Mesothelial cell of epicardium (in vitro differentiated cells): ENCODE measurements around the gene IL16. TPM values are rescaled to one million over a fixed set of nuclear protein-coding genes. Genes with fewer than 3 reads are reported as not detected.
"Not testable (repeated sequence)": the region's sequence is repeated elsewhere in the genome, so short reads cannot be mapped to it uniquely, and the experiment has no call there.

Source experiments
- DNase-seq, 2 experiments: peaks; one replicate each; pipeline ENCODE4 v3.0.0; 2021; ENCODE audit warnings: low spot score in 2 of 2; ENCODE audit not compliant: unreplicated experiment in 2 of 2
- H3K27ac Mint-ChIP-seq: 2 replicates; pipeline ENCODE4 v1.8.0; 2021; ENCODE audit warnings: mixed read lengths
- H3K27me3 Mint-ChIP-seq: 2 replicates; pipeline ENCODE4 v1.8.0; 2021; ENCODE audit warnings: low read depth, mixed read lengths
- H3K36me3 Mint-ChIP-seq: 2 replicates; pipeline ENCODE4 v1.8.0; 2021; ENCODE audit warnings: mixed read lengths
- H3K4me1 Mint-ChIP-seq: 2 replicates; pipeline ENCODE4 v1.8.0; 2021; ENCODE audit warnings: mixed read lengths
- H3K4me3 Mint-ChIP-seq: 2 replicates; pipeline ENCODE4 v1.8.0; 2021; ENCODE audit warnings: mild to moderate bottlenecking, moderate library complexity, mixed read lengths
- H3K9me3 Mint-ChIP-seq: 2 replicates; pipeline ENCODE4 v1.8.0; 2021; ENCODE audit warnings: mixed read lengths
- CTCF ChIP-seq: fragments of 200-600 bp; sonication (generic); IDR thresholded peaks from one replicate; pipeline ENCODE4 v1.5.0; 2021; ENCODE audit warnings: antibody characterized with exemption; ENCODE audit not compliant: unreplicated experiment
- total RNA-seq: library from RNA; stranded (reverse); gene quantifications from 3 replicates; pipeline ENCODE4 v1.2.1, GENCODE V29; 2021

Gene IL16
- total RNA-seq, 1 donor from 2014 or later, result 0.27 TPM

GRCh38 chr15:81327516-81327915 lies 130.8 kb downstream of the IL16 start:
- no peak for DNase-seq
- Mint-ChIP-seq H3K27ac (peak overlapping the region; percentile 57), H3K4me1 (peaks cover 48% of the 10 kb centered on the region), H3K36me3 (no peaks in the 10 kb centered on the region), H3K4me3 (no peak overlapping the region), H3K9me3 (no peaks in the 10 kb centered on the region), H3K27me3 (peaks cover 2% of the 10 kb centered on the region)
- no peak for TF ChIP-seq CTCF

- H3K4me1 Mint-ChIP-seq, result peaks cover 35% of the 10 kb centered on the region
- H3K27me3 Mint-ChIP-seq, result peaks cover 2% of the 10 kb centered on the region
- no peak overlapping the region for H3K4me3 Mint-ChIP-seq
- H3K36me3 Mint-ChIP-seq, result no peaks in the 10 kb centered on the region
- H3K27ac Mint-ChIP-seq, result no peak overlapping the region
- DNase-seq, result no peak
- H3K9me3 Mint-ChIP-seq, result no peaks in the 10 kb centered on the region
- TF ChIP-seq CTCF, result no peak
These were observed 132.8 kb downstream of the IL16 start for GRCh38 chr15:81329446-81329845.

- no peaks in the 10 kb centered on the region for H3K36me3 Mint-ChIP-seq
- H3K27ac Mint-ChIP-seq, result peak overlapping the region; percentile 90
- H3K4me3 Mint-ChIP-seq, result peak overlapping the region; percentile 30
- no peak for TF ChIP-seq CTCF
- no peak for DNase-seq
- H3K27me3 Mint-ChIP-seq, result no peaks in the 10 kb centered on the region
- peaks cover 39% of the 10 kb centered on the region for H3K4me1 Mint-ChIP-seq
- no peaks in the 10 kb centered on the region for H3K9me3 Mint-ChIP-seq
These were observed 133.8 kb downstream of the IL16 start for GRCh38 chr15:81330366-81331090.

- not testable (repeated sequence) for DNase-seq, H3K9me3 Mint-ChIP-seq, H3K36me3 Mint-ChIP-seq, H3K27me3 Mint-ChIP-seq
- Mint-ChIP-seq H3K4me3 (peak overlapping the region; percentile 30), H3K27ac (peak overlapping the region; percentile 90), H3K4me1 (peaks cover 42% of the 10 kb centered on the region)
These were observed 134.5 kb downstream of the IL16 start for GRCh38 chr15:81331141-81331540.

GRCh38 chr15:81331600-81331999 lies 134.9 kb downstream of the IL16 start:
- Mint-ChIP-seq H3K9me3 (no peaks in the 10 kb centered on the region), H3K4me3 (no peak overlapping the region), H3K27ac (peak overlapping the region; percentile 90), H3K36me3 (no peaks in the 10 kb centered on the region), H3K4me1 (peaks cover 42% of the 10 kb centered on the region), H3K27me3 (no peaks in the 10 kb centered on the region)
- no peak for DNase-seq
- TF ChIP-seq CTCF, result no peak

- no peak for DNase-seq
- Mint-ChIP-seq H3K27me3 (no peaks in the 10 kb centered on the region), H3K36me3 (no peaks in the 10 kb centered on the region), H3K4me3 (no peak overlapping the region), H3K27ac (no peak overlapping the region), H3K9me3 (no peaks in the 10 kb centered on the region), H3K4me1 (peaks cover 45% of the 10 kb centered on the region)
- TF ChIP-seq CTCF, result no peak
These were observed 135.6 kb downstream of the IL16 start for GRCh38 chr15:81332326-81332725.
